ENCODE measurements around the gene ESR1.
"Not testable (repeated sequence)": the region's sequence is repeated elsewhere in the genome, so short reads cannot be mapped to it uniquely, and the experiment has no call there.

ESR1 gene

GRCh38 chr6:152100183-152100618 is 292.7 kb downstream of the ESR1 start:
- no peak for DNase-seq

GRCh38 chr6:152107973-152108372 is 300.5 kb downstream of the ESR1 start:
- DNase-seq, result no peak

- DNase-seq, result no peak
These were observed 303.7 kb downstream of the ESR1 start for GRCh38 chr6:152110886-152111820.

GRCh38 chr6:152112491-152113261 is 305.2 kb downstream of the ESR1 start:
- DNase-seq, result no peak

- no peak for DNase-seq
These were observed 310.0 kb downstream of the ESR1 start for GRCh38 chr6:152117156-152118133.

- DNase-seq, result no peak
These were observed 310.7 kb downstream of the ESR1 start for GRCh38 chr6:152118224-152118623.

GRCh38 chr6:152118678-152119077 is 311.2 kb downstream of the ESR1 start:
- DNase-seq, result no peak

- no peak for DNase-seq
These were observed 312.3 kb downstream of the ESR1 start for GRCh38 chr6:152119831-152120230.

- no peak for DNase-seq
These were observed 314.4 kb downstream of the ESR1 start for GRCh38 chr6:152121910-152122309.

GRCh38 chr6:152122434-152122833 is 315.0 kb downstream of the ESR1 start:
- DNase-seq, result no peak

- DNase-seq, result no peak
These were observed 315.6 kb downstream of the ESR1 start for GRCh38 chr6:152123076-152123475.

- DNase-seq, result no peak
These were observed 317.1 kb downstream of the ESR1 start for GRCh38 chr6:152124429-152125074.

- no peak for DNase-seq
These were observed 320.1 kb downstream of the ESR1 start for GRCh38 chr6:152127432-152128165.

- DNase-seq, result no peak
These were observed 322.2 kb downstream of the ESR1 start for GRCh38 chr6:152129691-152130151.

GRCh38 chr6:152130441-152130840 is 323.0 kb downstream of the ESR1 start:
- no peak for DNase-seq

- DNase-seq, result no peak
These were observed 328.4 kb downstream of the ESR1 start for GRCh38 chr6:152135755-152136448.

- no peak for DNase-seq
These were observed 329.0 kb downstream of the ESR1 start for GRCh38 chr6:152136449-152136825.

GRCh38 chr6:152138344-152138743 is 330.9 kb downstream of the ESR1 start:
- not testable (repeated sequence) for DNase-seq

- no peak for DNase-seq
These were observed 334.6 kb downstream of the ESR1 start for GRCh38 chr6:152142105-152142504.

GRCh38 chr6:152143359-152143758 is 335.9 kb downstream of the ESR1 start:
- no peak for DNase-seq

- no peak for DNase-seq
These were observed 338.9 kb downstream of the ESR1 start for GRCh38 chr6:152146385-152146784.
